ENCODE results near the gene CDC42EP1. TPM values are rescaled to one million over a fixed set of nuclear protein-coding genes. Genes with fewer than 3 reads are reported as not detected.

The CDC42EP1 gene
- total RNA-seq, 4 donors from 2014 or later = 28.4 to 53.4 (median 33.4) TPM

- no peaks in the 10 kb centered on the region for H3K9me3 ChIP-seq
- H3K27me3 ChIP-seq = no peaks in the 10 kb centered on the region
- no peak for DNase-seq (ENCODE audit: low spot score in 2 of 2)
- H3K27ac ChIP-seq = peak overlapping the region in 3 of 4 donors; percentile 12 to 100 (median 100)
- no peak for TF ChIP-seq POLR2A (IDR thresholded peaks at IDR 0.05)
- H3K4me3 ChIP-seq = no peak overlapping the region
- no peaks in the 10 kb centered on the region for H3K36me3 ChIP-seq
- WGBS, 2 donors = 76 to 83% methylated on average over 7 of the region's 7 CpGs
- H3K4me1 ChIP-seq = peaks cover 0 to 44% (median 17%) of the 10 kb centered on the region in 4 donors
Observed at GRCh38 chr22:37557321-37558001, 2.8 kb upstream of the CDC42EP1 start.

GRCh38 chr22:37558815-37559214 lies 1.5 kb upstream of the CDC42EP1 start:
- Histone ChIP-seq H3K4me1 (peaks cover 0 to 49% (median 24%) of the 10 kb centered on the region in 4 donors), H3K36me3 (no peaks in the 10 kb centered on the region), H3K27me3 (no peaks in the 10 kb centered on the region), H3K27ac (peak overlapping the region in 3 of 4 donors; percentile 38 to 100 (median 100)), H3K4me3 (no peak overlapping the region), H3K9me3 (no peaks in the 10 kb centered on the region)
- no peak for TF ChIP-seq EP300 (IDR thresholded peaks at IDR 0.05)
- no peak for TF ChIP-seq CTCF (IDR thresholded peaks at IDR 0.05)
- TF ChIP-seq POLR2A (IDR thresholded peaks at IDR 0.05) = no peak
- 63 to 64% methylated on average over 7 of the region's 7 CpGs for WGBS, 2 donors
- DNase-seq (ENCODE audit: low spot score in 2 of 2) = no peak

- Histone ChIP-seq H3K27ac (peak overlapping the region; percentile 97 to 100 (median 100)), H3K4me3 (peak overlapping the region in 2 of 4 donors; percentile 44 to 97), H3K27me3 (no peaks in the 10 kb centered on the region), H3K36me3 (no peaks in the 10 kb centered on the region), H3K9me3 (no peaks in the 10 kb centered on the region), H3K4me1 (peaks cover 0 to 56% (median 31%) of the 10 kb centered on the region in 4 donors)
- no peak for DNase-seq (ENCODE audit: low spot score in 2 of 2)
- WGBS, 2 donors = 48 to 67% methylated on average over 6 of the region's 6 CpGs
- TF ChIP-seq EP300 (IDR thresholded peaks at IDR 0.05) = no peak
- TF ChIP-seq CTCF (IDR thresholded peaks at IDR 0.05) = no peak
- no peak for TF ChIP-seq POLR2A (IDR thresholded peaks at IDR 0.05)
Observed at GRCh38 chr22:37559521-37559900, 769 bp upstream of the CDC42EP1 start.

GRCh38 chr22:37560608-37561211 lies 430 bp downstream of the CDC42EP1 start:
- Histone ChIP-seq H3K27ac (peak overlapping the region; percentile 97 to 100 (median 100)), H3K4me1 (peaks cover 0 to 68% (median 42%) of the 10 kb centered on the region in 4 donors), H3K27me3 (no peaks in the 10 kb centered on the region), H3K4me3 (peak overlapping the region; percentile 65 to 100 (median 95)), H3K9me3 (no peaks in the 10 kb centered on the region), H3K36me3 (peaks cover 0 to 1% (median 0%) of the 10 kb centered on the region in 3 donors)
- TF ChIP-seq EP300 (IDR thresholded peaks at IDR 0.05) (peak in 1 of 2 donors; percentile 11), POLR2A (IDR thresholded peaks at IDR 0.05) (no peak)
- WGBS, 2 donors = 0 to 2% methylated on average over 12 to 21 of the region's 72 CpGs
- DNase-seq (ENCODE audit: low spot score in 2 of 2) = no peak

- TF ChIP-seq CTCF (IDR thresholded peaks at IDR 0.05) = peak; percentile 79 to 94 (median 92)
- peak; percentile 42 to 67 for TF ChIP-seq POLR2A (IDR thresholded peaks at IDR 0.05)
- peak; percentile 78 to 91 for TF ChIP-seq EP300 (IDR thresholded peaks at IDR 0.05)
- peaks cover 0 to 72% (median 48%) of the 10 kb centered on the region in 4 donors for H3K4me1 ChIP-seq
- peaks cover 0 to 8% (median 0%) of the 10 kb centered on the region in 3 donors for H3K36me3 ChIP-seq
- DNase-seq (ENCODE audit: low spot score in 2 of 2) = peak; percentile 96 to 99
- H3K27me3 ChIP-seq = no peaks in the 10 kb centered on the region
- WGBS, 2 donors = 0 to 1% methylated on average over 47 to 56 of the region's 56 CpGs
- peak overlapping the region; percentile 97 to 100 (median 100) for H3K27ac ChIP-seq
- H3K4me3 ChIP-seq = peak overlapping the region; percentile 65 to 100 (median 95)
- H3K9me3 ChIP-seq = no peaks in the 10 kb centered on the region
Observed at GRCh38 chr22:37561212-37562048, 1.1 kb downstream of the CDC42EP1 start.
